Measurements from ENCODE around the gene ZP1. TPM values are rescaled to one million over a fixed set of nuclear protein-coding genes. Genes with fewer than 3 reads are reported as not detected.

ZP1 gene
- total RNA-seq, 2 experiments from 2014 or later: not detected

DNA sequence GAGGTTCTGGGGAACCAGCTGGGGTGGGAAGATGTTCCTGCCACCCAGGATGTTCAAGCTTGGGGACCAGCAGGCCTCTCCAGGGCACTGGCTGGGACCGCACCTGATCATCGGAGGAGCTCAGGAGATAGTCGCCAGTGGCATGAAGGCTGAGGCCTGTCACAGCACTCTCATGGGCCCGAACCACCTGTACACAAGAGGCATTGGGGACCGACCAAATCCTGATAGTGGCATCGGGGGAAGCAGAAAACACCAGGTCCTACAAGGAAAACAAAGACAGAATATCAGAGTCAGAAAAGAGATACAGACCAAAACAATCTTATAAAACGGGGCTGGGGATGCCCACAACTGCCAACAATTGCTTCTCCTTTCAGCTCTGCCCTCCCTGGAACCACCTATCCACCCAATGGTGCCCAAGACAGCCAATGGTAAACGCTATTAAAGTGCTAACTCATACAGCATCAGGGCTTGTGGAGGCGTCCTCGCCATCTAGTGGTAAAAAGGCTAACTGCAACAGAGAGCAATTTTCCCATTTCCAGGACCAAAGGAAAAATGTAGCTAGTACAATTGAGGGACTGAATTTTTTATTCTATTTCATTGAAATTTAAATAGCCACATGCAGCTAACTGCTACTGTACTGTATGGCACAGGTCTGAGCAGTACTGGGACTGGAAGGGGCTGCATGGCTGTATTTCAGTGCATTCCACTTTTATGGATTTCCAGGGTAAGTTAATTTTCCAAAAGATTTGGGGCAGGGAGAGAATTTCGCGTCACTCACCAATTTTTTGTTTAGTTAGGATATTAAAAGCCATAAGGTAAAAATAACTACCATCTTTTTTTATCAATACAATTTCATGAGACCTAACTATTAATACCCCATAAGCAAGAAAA, 31.9 kb downstream of the ZP1 start:
- H3K36me3 ChIP-seq (ENCODE audit: insufficient read depth, low read length): peaks cover 99% of the 10 kb centered on the region
- TF ChIP-seq, protein P1, sequence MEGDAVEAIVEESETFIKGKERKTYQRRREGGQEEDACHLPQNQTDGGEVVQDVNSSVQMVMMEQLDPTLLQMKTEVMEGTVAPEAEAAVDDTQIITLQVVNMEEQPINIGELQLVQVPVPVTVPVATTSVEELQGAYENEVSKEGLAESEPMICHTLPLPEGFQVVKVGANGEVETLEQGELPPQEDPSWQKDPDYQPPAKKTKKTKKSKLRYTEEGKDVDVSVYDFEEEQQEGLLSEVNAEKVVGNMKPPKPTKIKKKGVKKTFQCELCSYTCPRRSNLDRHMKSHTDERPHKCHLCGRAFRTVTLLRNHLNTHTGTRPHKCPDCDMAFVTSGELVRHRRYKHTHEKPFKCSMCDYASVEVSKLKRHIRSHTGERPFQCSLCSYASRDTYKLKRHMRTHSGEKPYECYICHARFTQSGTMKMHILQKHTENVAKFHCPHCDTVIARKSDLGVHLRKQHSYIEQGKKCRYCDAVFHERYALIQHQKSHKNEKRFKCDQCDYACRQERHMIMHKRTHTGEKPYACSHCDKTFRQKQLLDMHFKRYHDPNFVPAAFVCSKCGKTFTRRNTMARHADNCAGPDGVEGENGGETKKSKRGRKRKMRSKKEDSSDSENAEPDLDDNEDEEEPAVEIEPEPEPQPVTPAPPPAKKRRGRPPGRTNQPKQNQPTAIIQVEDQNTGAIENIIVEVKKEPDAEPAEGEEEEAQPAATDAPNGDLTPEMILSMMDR (conservative IDR thresholded peaks at IDR 0.05; ENCODE audit: low read length): peak; percentile 99
- TF ChIP-seq EZH2phosphoT487 (IDR thresholded peaks at IDR 0.05; ENCODE audit: borderline replicate concordance, low read depth, low read length): no peak
- intact Hi-C loops (cut with micrococcal nuclease; ENCODE audit: unreplicated experiment): loop anchor here (1.0 to 10.0 kb wide), 2 partner anchors 56 to 68 kb away; partner anchors contain the start of gene SLC15A3
- no peaks in the 10 kb centered on the region for H3K9me3 ChIP-seq (ENCODE audit: low read length)
- no peak overlapping the region for H3K27ac ChIP-seq (ENCODE audit: low read depth, low read length, poor library complexity, severe bottlenecking)
- DNase-seq (ENCODE audit: low spot score): peak; percentile 51
- ChIA-PET CTCF (ENCODE audit: unreplicated experiment) (interaction anchor here (0.5 to 2.0 kb wide), 7 partner anchors 12 to 219 kb away, joined by 3 to 12 read pairs (median 4); partner anchors contain the start of genes TMEM109 and TMEM132A), POLR2A (no interaction called here)
- BruUV-seq (replicated peaks): no TSS peak
- H3K4me3 ChIP-seq (ENCODE audit: low read depth, low read length, poor library complexity, severe bottlenecking): no peak overlapping the region
- H3K4me2 ChIP-seq (ENCODE audit: low read length): no peak overlapping the region
- peaks cover 2% of the 10 kb centered on the region for H3K4me1 ChIP-seq (ENCODE audit: insufficient read depth, low read length, poor library complexity, severe bottlenecking)
- H3K79me2 ChIP-seq (ENCODE audit: insufficient read depth, low read depth, low read length): peaks cover 15% of the 10 kb centered on the region
- no peaks in the 10 kb centered on the region for H3K9me2 ChIP-seq (ENCODE audit: insufficient read depth, low read length)
- H2AFZ ChIP-seq (ENCODE audit: low read length): no peak overlapping the region
- H4K20me1 ChIP-seq (ENCODE audit: insufficient read depth, low read length): peaks cover 12% of the 10 kb centered on the region

DNA sequence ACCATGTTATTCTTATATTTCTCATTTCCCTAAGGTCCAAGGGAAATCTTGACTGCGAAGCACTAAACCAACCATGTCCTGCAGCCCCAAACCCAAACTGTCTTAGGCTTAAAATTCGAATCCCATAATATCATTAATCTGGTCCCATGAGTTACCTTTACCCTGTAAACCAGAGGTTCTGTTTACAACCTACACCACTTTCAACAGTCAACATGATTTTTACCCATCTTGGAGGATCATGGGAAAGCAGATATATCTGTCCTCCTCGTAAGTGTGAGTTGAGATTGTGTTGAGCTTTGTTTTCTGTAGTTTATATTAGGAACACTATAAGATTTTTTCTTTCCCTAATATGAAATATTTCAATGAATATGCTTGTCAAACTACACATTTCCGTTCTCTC, 32.6 kb downstream of the ZP1 start:
- H4K20me1 ChIP-seq (ENCODE audit: insufficient read depth, low read length): peaks cover 19% of the 10 kb centered on the region
- H3K27ac ChIP-seq (ENCODE audit: low read depth, low read length, poor library complexity, severe bottlenecking): no peak overlapping the region
- H3K79me2 ChIP-seq (ENCODE audit: insufficient read depth, low read depth, low read length): peaks cover 22% of the 10 kb centered on the region
- H3K4me2 ChIP-seq (ENCODE audit: low read length): no peak overlapping the region
- H3K4me3 ChIP-seq (ENCODE audit: low read depth, low read length, poor library complexity, severe bottlenecking): no peak overlapping the region
- peaks cover 9% of the 10 kb centered on the region for H3K4me1 ChIP-seq (ENCODE audit: insufficient read depth, low read length, poor library complexity, severe bottlenecking)
- no peak for DNase-seq (ENCODE audit: low spot score)
- POLR2A ChIA-PET: no interaction called here
- intact Hi-C loops (cut with micrococcal nuclease; ENCODE audit: unreplicated experiment): loop anchor here (1.0 to 10.0 kb wide), 2 partner anchors 55 to 69 kb away; partner anchors contain the start of gene SLC15A3
- H2AFZ ChIP-seq (ENCODE audit: low read length): no peak overlapping the region
- BruUV-seq (replicated peaks): no TSS peak
- CTCF ChIA-PET (ENCODE audit: unreplicated experiment): interaction anchor here (0.5 to 2.0 kb wide), 6 partner anchors 12 to 218 kb away, joined by 3 to 12 read pairs (median 4); partner anchors contain the start of gene TMEM109
- no peaks in the 10 kb centered on the region for H3K9me2 ChIP-seq (ENCODE audit: insufficient read depth, low read length)
- TF ChIP-seq, protein P1 (conservative IDR thresholded peaks at IDR 0.05; ENCODE audit: low read length): no peak
- H3K36me3 ChIP-seq (ENCODE audit: insufficient read depth, low read length): peaks cover 99% of the 10 kb centered on the region
- no peaks in the 10 kb centered on the region for H3K9me3 ChIP-seq (ENCODE audit: low read length)

All from OCI-LY7 (cell line).